SK-N-MC (cell line): ENCODE data around the gene PHOSPHO1.

ENCODE experiments used
- EZH2 ChIP-seq: fragments of 200-600 bp; sonication (generic); IDR thresholded peaks from one replicate; pipeline ENCODE4 v1.6.1; 2017; ENCODE audit warnings: antibody characterized with exemption
- POLR2AphosphoS5 ChIP-seq: IDR thresholded peaks from 2 replicates; pipeline ENCODE4 v1.6.1; 2012; ENCODE audit warnings: mild to moderate bottlenecking, low read depth, low read length, borderline replicate concordance

DNA sequence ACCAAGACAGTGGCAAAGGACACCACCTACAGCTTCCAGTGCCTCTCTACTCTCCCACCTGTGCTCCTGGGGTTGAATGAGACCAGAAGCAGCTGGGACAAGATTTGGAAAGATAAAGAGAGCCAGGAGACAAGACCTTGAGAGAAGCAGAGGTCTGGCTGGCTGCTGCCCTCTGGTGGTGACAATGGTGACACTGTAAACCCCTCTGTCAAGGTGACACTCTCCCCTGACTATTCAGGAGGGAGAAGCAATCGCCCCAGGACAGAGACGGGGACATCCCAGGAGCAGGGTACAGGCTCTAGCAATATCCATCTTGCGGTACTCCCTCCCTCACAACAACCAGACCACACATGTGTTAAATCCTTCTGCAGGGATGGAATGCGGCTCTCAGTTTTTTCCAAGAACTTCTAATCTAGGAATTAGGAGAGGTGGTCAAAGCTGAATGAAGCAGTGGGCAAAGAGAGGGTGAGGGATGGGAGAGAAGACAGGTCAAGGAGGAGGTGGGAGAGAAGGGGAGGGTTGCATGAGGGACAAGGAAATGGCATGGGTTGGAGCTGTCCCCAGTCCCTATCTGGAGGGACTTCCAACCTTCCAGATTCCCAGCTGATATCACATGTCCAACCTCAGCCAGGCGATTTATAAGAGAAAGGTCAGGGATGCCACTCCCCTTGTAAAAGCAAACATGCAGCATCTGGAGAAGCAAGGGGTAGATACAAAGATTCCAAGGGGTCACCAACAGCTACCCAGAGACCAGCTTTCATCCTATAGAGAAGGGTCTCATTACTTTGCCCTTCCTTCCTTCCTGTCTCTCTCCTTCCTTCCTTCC is 2.9 kb downstream of the PHOSPHO1 start:
- TF ChIP-seq POLR2AphosphoS5 (peak; percentile 49; the same call in 1 of the 2 replicates), EZH2 (no peak)
